ENCODE measurements around the gene MTSS2.
"Not testable (repeated sequence)": the region's sequence is repeated elsewhere in the genome, so short reads cannot be mapped to it uniquely, and the experiment has no call there.

The MTSS2 gene

DNA sequence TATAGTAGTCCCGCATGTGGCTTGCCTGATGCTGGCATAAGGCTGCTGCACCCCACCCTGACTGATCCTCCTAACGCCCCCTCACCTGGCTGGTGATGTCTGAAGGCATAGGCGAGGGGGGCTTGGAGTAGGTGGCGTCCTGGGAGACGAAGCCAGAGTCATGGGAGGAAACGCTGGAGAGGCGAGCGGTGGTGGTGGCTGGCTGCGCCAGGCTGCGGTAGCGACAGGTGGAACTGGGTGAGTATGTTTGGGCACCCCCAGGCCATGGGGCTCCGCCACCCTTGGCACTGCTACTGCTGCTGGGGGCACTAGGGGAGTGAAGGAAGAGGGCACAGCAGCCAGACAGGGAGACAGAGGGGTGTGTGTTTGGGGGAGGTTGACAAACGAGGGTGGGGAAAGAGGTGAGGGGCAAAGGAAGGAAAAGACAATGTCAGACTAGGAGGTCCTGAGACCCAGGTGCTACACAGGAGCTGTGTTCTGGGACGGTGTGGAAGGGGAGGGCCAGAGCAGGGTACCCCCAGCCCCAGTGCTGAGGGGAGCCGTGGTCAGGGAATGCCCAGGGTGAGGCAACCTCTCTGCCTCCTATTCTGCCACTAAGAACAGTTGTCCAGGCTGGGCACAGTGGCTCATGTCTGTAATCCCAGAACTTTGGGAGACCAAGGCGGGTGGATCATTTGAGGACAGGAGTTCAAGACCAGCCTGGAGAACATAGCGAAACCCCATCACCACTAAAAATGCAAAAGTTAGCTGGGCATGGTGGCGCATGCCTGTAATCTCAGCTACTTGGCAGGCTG, 11.4 kb downstream of the MTSS2 start:
- no peak for DNase-seq (ENCODE audit: low read depth, low spot score)

DNA sequence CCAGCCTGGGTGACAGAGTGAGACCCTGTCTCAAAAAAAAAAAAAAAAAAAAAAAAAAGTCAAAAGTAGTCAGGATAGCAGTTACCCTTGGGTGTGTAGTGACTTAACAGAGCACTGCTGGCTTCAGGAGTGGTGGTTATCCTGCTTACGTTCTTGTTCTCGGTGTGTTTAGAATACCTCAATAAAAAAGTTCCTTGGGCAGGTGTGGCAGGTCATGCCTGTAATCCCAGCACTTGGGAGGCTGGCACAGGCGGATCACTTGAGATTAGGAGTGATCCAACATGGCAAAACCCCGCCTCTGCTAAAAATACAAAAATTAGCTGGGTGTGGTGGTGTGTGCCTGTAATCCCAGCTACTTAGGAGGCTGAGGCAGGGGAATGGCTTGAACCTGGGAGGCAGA, 14.9 kb downstream of the MTSS2 start:
- DNase-seq (ENCODE audit: low read depth, low spot score): not testable (repeated sequence)

DNA sequence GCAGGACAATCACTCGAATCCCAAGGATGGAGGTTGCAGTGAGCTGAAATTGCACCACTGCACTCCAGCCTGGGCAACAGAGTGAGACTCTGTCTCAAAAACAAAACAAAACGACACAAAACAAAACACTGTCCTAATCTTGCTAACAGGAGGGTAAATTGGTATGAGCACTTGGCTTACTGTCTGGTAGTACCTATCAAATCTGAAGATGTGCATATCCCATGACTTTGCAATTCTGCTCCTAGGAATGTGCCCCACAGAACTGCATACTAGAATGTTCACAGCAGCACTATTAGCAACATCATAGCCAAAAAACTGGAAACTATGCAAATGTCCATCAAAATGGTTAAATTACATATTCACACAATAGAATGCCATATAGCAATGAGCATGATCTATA, 15.7 kb downstream of the MTSS2 start:
- no peak for DNase-seq (ENCODE audit: low read depth, low spot score)

GRCh38 chr16:70665806-70666735, 19.8 kb downstream of the MTSS2 start:
- DNase-seq (ENCODE audit: low read depth, low spot score): no peak

DNA sequence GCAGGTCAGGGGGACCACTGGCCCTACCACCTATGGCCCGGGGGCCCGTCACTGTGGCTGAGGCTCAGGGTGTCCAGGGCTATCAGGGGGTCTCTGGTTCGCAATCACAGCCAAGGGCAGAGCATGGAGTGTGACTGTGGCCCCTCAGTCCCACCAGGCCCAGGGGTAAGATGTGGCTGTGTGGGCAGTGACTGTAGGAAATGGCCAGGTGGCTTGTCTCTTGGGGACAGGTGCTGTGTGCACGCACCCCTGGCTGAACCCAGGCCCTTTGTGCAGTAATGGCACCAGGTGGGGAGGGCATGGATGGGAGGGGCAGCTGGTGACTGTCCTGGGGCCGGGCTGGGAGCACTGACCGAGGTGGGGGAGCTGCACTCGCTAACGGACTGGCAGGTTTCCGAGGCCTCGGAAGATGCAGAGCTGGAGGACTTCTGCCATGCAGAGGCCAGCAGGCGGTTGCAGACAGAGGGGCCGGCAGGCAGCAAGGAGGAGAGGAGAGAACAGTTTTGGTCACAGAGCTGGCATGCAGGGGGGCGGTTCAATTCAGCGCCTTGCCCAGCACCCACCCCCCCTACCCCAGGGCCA, 20.6 kb downstream of the MTSS2 start:
- DNase-seq (ENCODE audit: low read depth, low spot score): no peak

DNA sequence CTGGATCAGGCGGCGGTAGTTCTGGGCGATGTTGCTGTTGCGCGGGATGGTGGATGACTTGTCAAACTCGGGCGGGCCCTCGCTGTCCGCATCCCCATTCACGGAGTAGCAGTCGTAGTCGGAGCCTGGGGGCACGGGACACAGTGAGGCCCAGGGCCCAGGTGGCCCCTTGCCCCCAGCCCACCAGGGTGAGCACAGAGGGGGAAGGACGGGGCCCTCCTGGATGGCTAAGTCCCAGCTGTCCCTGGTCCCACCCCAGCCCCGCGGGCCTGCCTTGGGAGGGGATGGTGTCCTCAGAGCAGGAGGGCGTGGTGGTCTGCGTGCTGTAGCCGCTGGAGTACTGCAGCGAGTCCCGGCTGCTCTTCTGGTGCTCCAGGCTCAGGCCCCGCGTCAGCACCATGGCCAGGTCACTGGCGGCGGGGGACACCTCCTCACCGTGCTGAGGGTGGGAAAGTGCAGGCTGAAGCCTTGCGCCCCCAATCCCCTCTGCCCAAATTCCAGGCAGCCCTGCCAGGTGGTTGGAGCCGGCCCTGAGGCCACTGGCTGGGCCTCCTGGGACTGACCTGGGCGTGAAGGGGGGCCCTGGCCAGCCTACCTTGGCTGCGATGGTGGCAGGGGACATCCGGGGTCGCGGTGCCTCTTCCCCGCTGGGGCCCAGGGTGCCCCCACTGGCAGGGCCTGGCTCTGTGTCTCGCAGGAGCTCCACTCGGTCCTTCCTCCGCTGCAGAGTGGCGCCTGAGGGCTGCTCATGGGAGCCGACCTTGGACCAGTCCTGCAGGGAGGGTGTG, 21.3 kb downstream of the MTSS2 start:
- DNase-seq (ENCODE audit: low read depth, low spot score): no peak

- no peak for DNase-seq (ENCODE audit: low read depth, low spot score)
These were observed 22.1 kb downstream of the MTSS2 start for GRCh38 chr16:70663524-70664324.

GRCh38 chr16:70662991-70663523, 22.8 kb downstream of the MTSS2 start:
- DNase-seq (ENCODE audit: low read depth, low spot score): no peak

DNA sequence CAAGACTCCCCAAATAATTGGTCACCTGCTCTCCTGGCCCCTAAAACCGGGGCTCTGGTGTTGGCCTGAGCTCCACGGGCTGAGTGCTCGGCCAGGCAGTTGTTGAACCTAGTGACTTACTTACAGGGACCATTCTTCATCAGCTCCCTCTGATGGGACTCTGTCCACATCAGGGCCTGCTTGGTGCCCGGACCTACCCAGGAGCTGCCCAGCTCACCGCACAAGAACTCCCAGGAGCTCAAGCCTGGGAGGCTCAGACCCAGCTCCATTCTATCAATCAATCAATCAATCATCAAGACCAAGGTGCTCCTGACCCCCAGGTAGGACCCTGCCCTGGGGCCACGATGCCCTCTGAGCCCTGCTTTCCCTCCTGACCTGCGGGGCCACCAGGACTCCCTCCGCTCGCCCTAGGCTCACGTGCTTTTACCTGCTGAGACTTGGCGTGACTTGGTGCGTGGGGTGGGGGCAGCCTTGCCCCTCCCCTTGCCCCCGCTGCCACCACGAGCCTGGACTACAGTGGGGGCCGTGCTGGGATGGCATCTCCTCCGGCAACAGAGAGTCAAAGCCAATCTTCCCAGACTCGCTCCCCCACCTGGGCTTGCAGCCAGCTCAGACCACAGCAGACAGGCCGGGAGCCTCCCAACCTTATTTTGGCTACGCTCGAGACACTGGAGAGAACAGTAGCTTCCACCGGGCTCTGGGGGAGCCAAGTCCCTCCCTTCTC, 23.8 kb downstream of the MTSS2 start:
- no peak for DNase-seq (ENCODE audit: low read depth, low spot score)

GRCh38 chr16:70661534-70661917, 24.3 kb downstream of the MTSS2 start:
- no peak for DNase-seq (ENCODE audit: low read depth, low spot score)

DNA sequence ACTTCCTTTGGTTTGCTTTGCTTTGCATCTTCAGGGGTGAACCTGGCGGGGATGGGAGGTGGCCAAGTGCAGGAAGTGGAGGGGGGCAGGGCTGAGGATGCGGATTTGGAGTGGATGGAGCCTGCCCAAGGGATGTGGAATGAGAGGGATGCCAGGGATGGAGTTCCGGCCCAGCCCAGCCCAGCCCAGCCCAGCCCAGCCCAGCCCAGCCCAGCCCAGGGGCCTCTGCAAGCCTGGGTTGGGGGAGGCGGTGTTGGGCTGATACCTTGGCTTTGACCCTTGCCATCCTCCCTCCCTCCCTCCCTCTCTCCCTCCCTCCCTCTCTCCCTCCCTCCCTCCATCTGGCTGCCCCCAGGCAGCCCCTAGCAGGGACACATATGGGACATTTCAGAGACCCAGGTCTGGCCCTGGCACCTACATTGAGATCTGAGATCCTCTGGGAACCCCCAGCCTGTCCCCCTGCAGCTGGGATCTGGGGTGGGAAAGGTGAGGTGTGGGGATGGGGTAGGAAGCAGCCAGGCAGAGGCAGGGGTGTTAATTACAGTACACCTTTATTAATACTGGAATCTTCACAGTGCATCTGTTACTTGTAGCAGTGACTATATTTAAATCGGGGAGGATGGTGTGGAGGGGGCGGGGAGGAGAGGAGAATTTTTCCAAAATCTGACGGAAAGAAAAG, 25.0 kb downstream of the MTSS2 start:
- no peak for DNase-seq (ENCODE audit: low read depth, low spot score)

DNA sequence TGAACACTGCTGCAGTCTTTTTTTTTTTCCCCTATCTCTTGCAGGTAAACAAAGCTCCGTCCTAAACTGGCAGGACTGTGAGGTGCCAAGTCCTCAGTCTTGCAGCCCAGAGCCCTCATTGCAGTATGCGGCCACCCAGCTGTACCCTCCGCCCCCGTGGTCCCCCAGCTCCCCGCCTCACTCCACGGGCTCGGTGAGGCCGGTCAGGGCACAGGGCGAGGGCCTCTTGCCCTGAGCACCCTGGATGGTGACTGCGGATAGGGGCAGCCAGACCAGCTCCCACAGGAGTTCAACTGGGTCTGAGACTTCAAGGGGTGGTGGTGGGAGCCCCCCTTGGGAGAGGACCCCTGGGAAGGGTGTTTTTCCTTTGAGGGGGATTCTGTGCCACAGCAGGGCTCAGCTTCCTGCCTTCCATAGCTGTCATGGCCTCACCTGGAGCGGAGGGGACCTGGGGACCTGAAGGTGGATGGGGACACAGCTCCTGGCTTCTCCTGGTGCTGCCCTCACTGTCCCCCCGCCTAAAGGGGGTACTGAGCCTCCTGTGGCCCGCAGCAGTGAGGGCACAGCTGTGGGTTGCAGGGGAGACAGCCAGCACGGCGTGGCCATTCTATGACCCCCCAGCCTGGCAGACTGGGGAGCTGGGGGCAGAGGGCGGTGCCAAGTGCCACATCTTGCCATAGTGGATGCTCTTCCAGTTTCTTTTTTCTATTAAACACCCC, 25.7 kb downstream of the MTSS2 start:
- no peak for DNase-seq (ENCODE audit: low read depth, low spot score)

DNA sequence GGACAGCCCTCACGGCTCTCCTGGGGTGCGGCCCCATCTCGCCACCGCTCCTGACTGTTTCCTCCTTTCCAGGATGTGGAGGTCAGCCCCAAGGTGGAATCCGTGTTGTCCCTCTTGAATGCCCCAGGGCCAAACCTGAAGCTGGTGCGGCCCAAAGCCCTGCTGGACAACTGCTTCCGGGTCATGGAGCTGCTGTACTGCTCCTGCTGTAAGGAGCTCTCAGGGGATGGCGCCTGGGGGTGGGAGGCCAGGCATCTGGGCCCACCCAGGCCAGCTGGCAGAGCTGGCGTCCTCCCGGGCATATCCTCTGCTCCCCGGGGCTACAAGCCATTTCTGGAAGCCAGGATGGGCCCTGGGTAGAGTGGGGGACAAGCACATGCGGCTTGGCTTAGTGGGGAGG, 26.3 kb downstream of the MTSS2 start:
- no peak for DNase-seq (ENCODE audit: low read depth, low spot score)

DNA sequence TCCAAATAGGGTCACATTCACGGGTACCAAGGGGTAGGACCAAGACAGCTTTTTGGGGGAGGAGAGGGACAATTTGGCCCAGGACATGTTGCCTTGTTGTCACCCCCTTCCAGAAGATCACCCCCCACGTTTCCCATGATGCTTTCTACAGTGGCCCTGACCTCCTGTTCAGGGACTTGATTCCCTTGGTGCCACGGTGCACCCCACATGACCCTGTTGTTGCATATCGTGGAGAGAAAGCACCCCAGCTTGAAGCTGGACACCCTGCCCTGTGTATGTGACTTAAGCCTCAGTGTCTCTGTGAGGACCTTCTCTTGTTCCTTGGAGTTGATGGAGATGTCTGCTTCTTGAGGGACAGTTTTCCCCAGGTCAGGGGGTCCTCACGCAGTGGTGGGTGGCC, 26.9 kb downstream of the MTSS2 start:
- DNase-seq (ENCODE audit: low read depth, low spot score): no peak

- DNase-seq (ENCODE audit: low read depth, low spot score): no peak
These were observed 27.9 kb downstream of the MTSS2 start for GRCh38 chr16:70657956-70658355.

GRCh38 chr16:70656712-70657263, 29.1 kb downstream of the MTSS2 start:
- no peak for DNase-seq (ENCODE audit: low read depth, low spot score)

- no peak for DNase-seq (ENCODE audit: low read depth, low spot score)
These were observed 29.7 kb downstream of the MTSS2 start for GRCh38 chr16:70656065-70656711.
